HepG2 (cell line): ENCODE results near the gene RGS19. TPM values are rescaled to one million over a fixed set of nuclear protein-coding genes. Genes with fewer than 3 reads are reported as not detected.
A peak's percentile ranks its signal among the peaks of the same experiment; 100 is the strongest.

Source experiments
- ARNTL ChIP-seq: sonication (generic); formaldehyde crosslinking; IDR thresholded peaks from 2 replicates; pipeline ENCODE4 v1.4.0; 2020; ENCODE audit warnings: mild to moderate bottlenecking, missing genetic modification reagents
- HINFP ChIP-seq: sonication (generic); formaldehyde crosslinking; IDR thresholded peaks from 2 replicates; pipeline ENCODE4 v1.4.0; 2020; ENCODE audit warnings: low read depth, mild to moderate bottlenecking, missing genetic modification reagents
- HOXD1 ChIP-seq: sonication (generic); formaldehyde crosslinking; IDR thresholded peaks from 2 replicates; pipeline ENCODE4 v1.5.0; 2020; ENCODE audit warnings: missing genetic modification reagents
- KAT8 ChIP-seq: IDR thresholded peaks from 2 replicates; pipeline ENCODE4 v1.6.1; 2016; ENCODE audit warnings: missing genetic modification reagents, missing compliant biosample characterization
- NFE2L1 ChIP-seq: sonication (generic); formaldehyde crosslinking; IDR thresholded peaks from 2 replicates; pipeline ENCODE4 v1.4.0; 2020; ENCODE audit warnings: missing genetic modification reagents, mild to moderate bottlenecking, borderline replicate concordance
- PAF1 ChIP-seq: IDR thresholded peaks from 2 replicates; pipeline ENCODE4 v1.6.1; 2016; ENCODE audit warnings: missing genetic modification reagents, missing compliant biosample characterization
- PBX3 ChIP-seq: sonication (generic); formaldehyde crosslinking; IDR thresholded peaks from 2 replicates; pipeline ENCODE4 v1.8.1; 2023; ENCODE audit warnings: missing genetic modification reagents, inconsistent platforms, borderline replicate concordance
- RFXANK ChIP-seq: IDR thresholded peaks from 2 replicates; pipeline ENCODE4 v1.6.1; 2016
- SP1 ChIP-seq, 2 experiments: fragments of 450-650 bp in 1 of 2; sonication (generic) in 1 of 2; formaldehyde crosslinking in 1 of 2; IDR thresholded peaks; 2 replicates each; pipeline versions ENCODE4 v1.4.0 to v1.6.1; 2016 to 2020; ENCODE audit warnings: missing genetic modification reagents in 1 of 2
- SSRP1 ChIP-seq: IDR thresholded peaks from 2 replicates; pipeline ENCODE4 v1.6.1; 2016; ENCODE audit warnings: control low read depth
- TGIF2 ChIP-seq: IDR thresholded peaks from 2 replicates; pipeline ENCODE4 v1.6.1; 2016; ENCODE audit warnings: control low read depth, missing compliant biosample characterization
- YY1 ChIP-seq: IDR thresholded peaks from 2 replicates; pipeline ENCODE4 v1.6.1; 2011; ENCODE audit warnings: low read length, low read depth, moderate library complexity, mild to moderate bottlenecking; ENCODE audit not compliant: insufficient read depth, insufficient replicate concordance
- ZNF251 ChIP-seq: sonication (generic); formaldehyde crosslinking; IDR thresholded peaks from 2 replicates; pipeline ENCODE4 v1.9.0; 2021; ENCODE audit warnings: mild to moderate bottlenecking, missing genetic modification reagents
- ZNF501 ChIP-seq: sonication (generic); formaldehyde crosslinking; IDR thresholded peaks from 2 replicates; pipeline ENCODE4 v1.5.1; 2020; ENCODE audit warnings: mild to moderate bottlenecking, moderate library complexity, missing genetic modification reagents
- ZNF780A ChIP-seq: sonication (generic); formaldehyde crosslinking; IDR thresholded peaks from 2 replicates; pipeline ENCODE4 v1.8.0; 2022; ENCODE audit warnings: mild to moderate bottlenecking, missing genetic modification reagents, moderate library complexity
- polyA plus RNA-seq, 8 experiments: library from polyadenylated mRNA; depleted of rRNA in 3 of 8; stranded (reverse) in 7 of 8; unstranded in 1 of 8; fragments of >200 nt; fragmentation: Illumina TruSeq in 4 of 8; extraction: Trizol in 4 of 8; gene quantifications; 2 replicates each; pipeline versions ENCODE4 v1.2.1 to v1.2.3, GENCODE V29; 2011 to 2016; ENCODE audit warnings: low read depth in 4 of 8, missing spikeins in 1 of 8, mixed read lengths in 1 of 8; ENCODE audit not compliant: insufficient read depth in 1 of 8
- total RNA-seq, 5 experiments: library from RNA; depleted of rRNA; stranded (reverse); fragments of >200 nt; fragmentation: Illumina TruSeq; extraction: Trizol; gene quantifications; 2 replicates each; pipeline ENCODE4 v1.2.3, GENCODE V29; 2016; ENCODE audit warnings: low read depth in 1 of 5
- TF ChIP-seq, protein P1 (sequence below): sonication (generic); formaldehyde crosslinking; IDR thresholded peaks from 2 replicates; pipeline ENCODE4 v1.4.0; 2020; ENCODE audit warnings: missing genetic modification reagents, borderline replicate concordance
- TF ChIP-seq, protein P2 (sequence below): sonication (generic); formaldehyde crosslinking; IDR thresholded peaks from 2 replicates; pipeline ENCODE4 v1.5.0; 2020; ENCODE audit warnings: mild to moderate bottlenecking, missing genetic modification reagents

RGS19 gene
- total and polyA plus RNA-seq, 2 of the 13 experiments (the other 11 are each of a cell fraction or from before 2014, with no cell fraction given), result 10.7 to 11.9 TPM

DNA sequence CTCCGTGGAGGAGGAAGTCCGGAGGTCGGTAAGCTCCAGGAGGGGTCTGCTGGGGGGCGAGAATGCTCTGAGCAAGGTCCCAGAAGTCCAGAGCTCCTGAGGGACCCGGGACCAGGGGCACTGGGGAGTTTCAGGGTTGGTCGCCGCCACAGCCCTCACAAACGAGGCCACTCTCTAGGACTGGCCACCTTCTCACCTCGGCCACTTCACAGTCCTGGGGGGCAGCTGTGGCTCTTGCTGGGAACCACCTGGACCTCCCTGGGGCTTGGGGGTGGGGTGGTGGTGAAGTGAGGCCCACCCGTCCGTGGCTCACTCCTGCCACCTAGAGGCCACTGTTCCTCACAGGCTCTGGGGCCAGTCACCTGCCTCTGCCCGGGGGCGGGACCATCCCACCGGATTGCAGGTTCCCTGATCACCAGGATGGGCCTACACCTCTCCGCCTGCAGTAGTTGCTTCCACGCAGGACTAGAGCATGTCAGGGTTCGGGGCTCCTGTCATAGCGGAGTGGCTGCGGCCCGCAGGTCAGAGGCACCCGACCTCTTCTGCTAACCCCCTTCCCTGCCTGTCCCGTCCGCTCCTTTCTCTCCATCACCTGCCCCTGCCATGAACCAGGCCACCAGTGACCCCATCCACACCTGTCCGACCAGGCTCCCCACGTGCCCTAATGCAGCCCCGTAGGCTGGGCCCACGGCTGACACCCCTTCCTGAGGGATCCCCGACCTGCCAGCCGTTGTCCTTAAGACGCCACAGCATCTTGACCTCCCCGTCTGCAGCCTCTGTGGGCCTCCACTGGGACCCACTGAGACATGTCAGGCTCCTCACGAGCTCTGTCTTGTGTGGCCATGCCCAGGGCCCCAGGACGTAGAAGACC, 21.5 kb downstream of the RGS19 start (continued):
- peak; percentile 89; the same call in 1 of the 2 replicates for TF ChIP-seq SSRP1
- peak; percentile 59 for TF ChIP-seq ARNTL
- TF ChIP-seq ZNF251 (CRISPR knock-in tag), result 0 out of 2 replicates have a peak, but pooled peaks have one; percentile 4
- no peak for TF ChIP-seq SP1 (IDR thresholded peaks at IDR 0.05)
- TF ChIP-seq SP1 (CRISPR knock-in tag; IDR thresholded peaks at IDR 0.05), result peak; percentile 83
- TF ChIP-seq ZNF780A, result peak; percentile 24; the same call in 1 of the 2 replicates
- peak; percentile 68; the same call in 1 of the 2 replicates for TF ChIP-seq KAT8 (CRISPR knock-in tag)
- TF ChIP-seq HINFP (CRISPR knock-in tag), result 0 out of 2 replicates have a peak, but pooled peaks have one; percentile 5
- TF ChIP-seq NFE2L1 (CRISPR knock-in tag), result no peak
- TF ChIP-seq PAF1 (CRISPR knock-in tag), result no peak
- peak; percentile 81; the same call in 1 of the 2 replicates for TF ChIP-seq HOXD1
- peak; percentile 78 for TF ChIP-seq ZNF501 (CRISPR knock-in tag)
- TF ChIP-seq RFXANK (CRISPR knock-in tag), result peak; percentile 75; the same call in 1 of the 2 replicates
- TF ChIP-seq, protein P1, sequence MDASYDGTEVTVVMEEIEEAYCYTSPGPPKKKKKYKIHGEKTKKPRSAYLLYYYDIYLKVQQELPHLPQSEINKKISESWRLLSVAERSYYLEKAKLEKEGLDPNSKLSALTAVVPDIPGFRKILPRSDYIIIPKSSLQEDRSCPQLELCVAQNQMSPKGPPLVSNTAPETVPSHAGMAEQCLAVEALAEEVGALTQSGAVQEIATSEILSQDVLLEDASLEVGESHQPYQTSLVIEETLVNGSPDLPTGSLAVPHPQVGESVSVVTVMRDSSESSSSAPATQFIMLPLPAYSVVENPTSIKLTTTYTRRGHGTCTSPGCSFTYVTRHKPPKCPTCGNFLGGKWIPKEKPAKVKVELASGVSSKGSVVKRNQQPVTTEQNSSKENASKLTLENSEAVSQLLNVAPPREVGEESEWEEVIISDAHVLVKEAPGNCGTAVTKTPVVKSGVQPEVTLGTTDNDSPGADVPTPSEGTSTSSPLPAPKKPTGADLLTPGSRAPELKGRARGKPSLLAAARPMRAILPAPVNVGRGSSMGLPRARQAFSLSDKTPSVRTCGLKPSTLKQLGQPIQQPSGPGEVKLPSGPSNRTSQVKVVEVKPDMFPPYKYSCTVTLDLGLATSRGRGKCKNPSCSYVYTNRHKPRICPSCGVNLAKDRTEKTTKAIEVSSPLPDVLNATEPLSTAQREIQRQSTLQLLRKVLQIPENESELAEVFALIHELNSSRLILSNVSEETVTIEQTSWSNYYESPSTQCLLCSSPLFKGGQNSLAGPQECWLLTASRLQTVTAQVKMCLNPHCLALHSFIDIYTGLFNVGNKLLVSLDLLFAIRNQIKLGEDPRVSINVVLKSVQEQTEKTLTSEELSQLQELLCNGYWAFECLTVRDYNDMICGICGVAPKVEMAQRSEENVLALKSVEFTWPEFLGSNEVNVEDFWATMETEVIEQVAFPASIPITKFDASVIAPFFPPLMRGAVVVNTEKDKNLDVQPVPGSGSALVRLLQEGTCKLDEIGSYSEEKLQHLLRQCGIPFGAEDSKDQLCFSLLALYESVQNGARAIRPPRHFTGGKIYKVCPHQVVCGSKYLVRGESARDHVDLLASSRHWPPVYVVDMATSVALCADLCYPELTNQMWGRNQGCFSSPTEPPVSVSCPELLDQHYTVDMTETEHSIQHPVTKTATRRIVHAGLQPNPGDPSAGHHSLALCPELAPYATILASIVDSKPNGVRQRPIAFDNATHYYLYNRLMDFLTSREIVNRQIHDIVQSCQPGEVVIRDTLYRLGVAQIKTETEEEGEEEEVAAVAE, result 0 out of 2 replicates have a peak, but pooled peaks have one; percentile 30
- TF ChIP-seq, protein P2, sequence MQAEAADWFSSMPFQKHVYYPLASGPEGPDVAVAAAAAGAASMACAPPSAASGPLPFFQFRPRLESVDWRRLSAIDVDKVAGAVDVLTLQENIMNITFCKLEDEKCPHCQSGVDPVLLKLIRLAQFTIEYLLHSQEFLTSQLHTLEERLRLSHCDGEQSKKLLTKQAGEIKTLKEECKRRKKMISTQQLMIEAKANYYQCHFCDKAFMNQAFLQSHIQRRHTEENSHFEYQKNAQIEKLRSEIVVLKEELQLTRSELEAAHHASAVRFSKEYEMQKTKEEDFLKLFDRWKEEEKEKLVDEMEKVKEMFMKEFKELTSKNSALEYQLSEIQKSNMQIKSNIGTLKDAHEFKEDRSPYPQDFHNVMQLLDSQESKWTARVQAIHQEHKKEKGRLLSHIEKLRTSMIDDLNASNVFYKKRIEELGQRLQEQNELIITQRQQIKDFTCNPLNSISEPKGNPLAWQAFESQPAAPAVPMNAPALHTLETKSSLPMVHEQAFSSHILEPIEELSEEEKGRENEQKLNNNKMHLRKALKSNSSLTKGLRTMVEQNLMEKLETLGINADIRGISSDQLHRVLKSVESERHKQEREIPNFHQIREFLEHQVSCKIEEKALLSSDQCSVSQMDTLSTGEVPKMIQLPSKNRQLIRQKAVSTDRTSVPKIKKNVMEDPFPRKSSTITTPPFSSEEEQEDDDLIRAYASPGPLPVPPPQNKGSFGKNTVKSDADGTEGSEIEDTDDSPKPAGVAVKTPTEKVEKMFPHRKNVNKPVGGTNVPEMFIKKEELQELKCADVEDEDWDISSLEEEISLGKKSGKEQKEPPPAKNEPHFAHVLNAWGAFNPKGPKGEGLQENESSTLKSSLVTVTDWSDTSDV, result peak; percentile 73; the same call in 1 of the 2 replicates
- 0 out of 2 replicates have a peak, but pooled peaks have one; percentile 27 for TF ChIP-seq TGIF2 (CRISPR knock-in tag)
- peak; percentile 32 for TF ChIP-seq YY1
- TF ChIP-seq PBX3 (CRISPR knock-in tag), result no peak
